ENCODE results near the gene TLX2.

TLX2 gene

GRCh38 chr2:74497777-74498499 lies 16.3 kb upstream of the TLX2 start:
- no peak for DNase-seq

- DNase-seq: no peak
Measured at GRCh38 chr2:74498500-74499266, 15.6 kb upstream of the TLX2 start.

- DNase-seq: no peak
Measured at GRCh38 chr2:74499267-74499939, 14.8 kb upstream of the TLX2 start, which contains the start of gene LBX2. Gene LBX2 (minus strand): TSS chr2:74499603. CDS start chr2:74499537, 66 bp downstream.

- DNase-seq: no peak
Measured at GRCh38 chr2:74499940-74500577, 14.2 kb upstream of the TLX2 start.

- DNase-seq: no peak
Measured at GRCh38 chr2:74500578-74500946, 13.7 kb upstream of the TLX2 start.

- DNase-seq: no peak
Measured at GRCh38 chr2:74501335-74502071, 12.7 kb upstream of the TLX2 start.

- DNase-seq: no peak
Measured at GRCh38 chr2:74502147-74502719, 12.0 kb upstream of the TLX2 start.

- peak; percentile 41 for DNase-seq
Measured at GRCh38 chr2:74502720-74503505, 11.3 kb upstream of the TLX2 start.

GRCh38 chr2:74503506-74504475 lies 10.5 kb upstream of the TLX2 start:
- no peak for DNase-seq

- no peak for DNase-seq
Measured at GRCh38 chr2:74504591-74504990, 9.7 kb upstream of the TLX2 start.

GRCh38 chr2:74505448-74506246 lies 8.6 kb upstream of the TLX2 start:
- DNase-seq: no peak

GRCh38 chr2:74507145-74507925 lies 6.9 kb upstream of the TLX2 start, which contains the start of gene PCGF1:
Gene PCGF1 (minus strand): TSS chr2:74507695. CDS start chr2:74507668, 27 bp downstream.
- peak; percentile 94 for DNase-seq

- DNase-seq: peak; percentile 12
Measured at GRCh38 chr2:74507926-74508520, 6.2 kb upstream of the TLX2 start.

GRCh38 chr2:74510272-74510671 lies 4.0 kb upstream of the TLX2 start:
- no peak for DNase-seq

GRCh38 chr2:74511104-74511989 lies 2.9 kb upstream of the TLX2 start:
- no peak for DNase-seq

GRCh38 chr2:74512744-74513604 lies 1.3 kb upstream of the TLX2 start:
- DNase-seq: no peak
